HEK293 (cell line): Measurements from ENCODE around the gene BACH1.
A peak's percentile ranks its signal among the peaks of the same experiment; 100 is the strongest.

Experiments
- CTCF ChIA-PET: fragments of 350-600 bp; formaldehyde crosslinking; extraction: SDS; loops from one replicate; lab custom pipeline; 2021; ENCODE audit warnings: antibody characterized with exemption; lab: Yijun Ruan, JAX
- POLR2A ChIA-PET: fragments of 300-600 bp; formaldehyde crosslinking; extraction: SDS; loops from one replicate; lab custom pipeline; 2020; ENCODE audit warnings: antibody characterized with exemption, inconsistent platforms; lab: Yijun Ruan, JAX
- H3K27ac ChIP-seq: fragments of 200-500 bp; sonication (Bioruptor generic); 2 replicates; pipeline ENCODE4 v1.5.1; 2014; ENCODE audit warnings: low read depth, low read length, control low read depth, inconsistent platforms; ENCODE audit errors: extremely low read depth
- H3K36me3 ChIP-seq, 2 experiments: fragments of 200-500 bp in 1 of 2; sonication (Bioruptor generic) in 1 of 2; 1 replicate in 1 of 2; 2 replicates in 1 of 2; pipeline ENCODE4 v1.5.1; 2014 to 2017; ENCODE audit warnings: inconsistent platforms in 2 of 2, low read length in 2 of 2; ENCODE audit not compliant: control insufficient read depth in 2 of 2, insufficient read depth in 1 of 2
- H3K4me1 ChIP-seq: fragments of 200-500 bp; sonication (Bioruptor generic); 2 replicates; pipeline ENCODE4 v1.5.1; 2014; ENCODE audit warnings: mild to moderate bottlenecking, low read length, inconsistent platforms; ENCODE audit not compliant: control insufficient read depth, insufficient read depth
- H3K4me3 ChIP-seq: 2 replicates; pipeline ENCODE4 v1.5.1; 2011; ENCODE audit warnings: low read depth, mild to moderate bottlenecking, control low read depth, low read length, moderate library complexity
- H3K9me3 ChIP-seq: fragments of 200-500 bp; sonication (Bioruptor generic); 2 replicates; pipeline ENCODE4 v1.5.1; 2014; ENCODE audit warnings: low read depth, low read length, inconsistent platforms; ENCODE audit not compliant: control insufficient read depth, insufficient read depth
- ATF2 ChIP-seq: fragments of 450-650 bp; formaldehyde crosslinking; IDR thresholded peaks from 2 replicates; pipeline ENCODE4 v1.5.1; 2016; ENCODE audit warnings: missing biosample characterization, missing genetic modification characterization, low read depth
- HOXD13 ChIP-seq: sonication (generic); formaldehyde crosslinking; IDR thresholded peaks from 2 replicates; pipeline ENCODE4 v1.8.0; 2022; ENCODE audit warnings: missing genetic modification reagents, borderline replicate concordance
- PATZ1 ChIP-seq: fragments of 450-650 bp; formaldehyde crosslinking; IDR thresholded peaks from 2 replicates; pipeline ENCODE4 v1.5.1; 2016; ENCODE audit warnings: missing biosample characterization, missing genetic modification characterization
- YY1 ChIP-seq: fragments of 450-650 bp; formaldehyde crosslinking; IDR thresholded peaks from 2 replicates; pipeline ENCODE4 v1.5.1; 2018; ENCODE audit warnings: missing biosample characterization, missing genetic modification characterization
- ZBTB17 ChIP-seq: fragments of 450-650 bp; formaldehyde crosslinking; IDR thresholded peaks from 2 replicates; pipeline ENCODE4 v1.5.1; 2016; ENCODE audit warnings: missing biosample characterization, missing genetic modification characterization
- ZNF114 ChIP-seq: fragments of 450-650 bp; formaldehyde crosslinking; IDR thresholded peaks from 2 replicates; pipeline ENCODE4 v1.5.0; 2017; ENCODE audit warnings: missing biosample characterization, missing genetic modification characterization
- ZNF148 ChIP-seq: fragments of 450-650 bp; formaldehyde crosslinking; IDR thresholded peaks from 2 replicates; pipeline ENCODE4 v1.5.0; 2017; ENCODE audit warnings: missing biosample characterization, missing genetic modification characterization, borderline replicate concordance
- ZNF18 ChIP-seq: fragments of 450-650 bp; formaldehyde crosslinking; IDR thresholded peaks from 2 replicates; pipeline ENCODE4 v1.5.1; 2016; ENCODE audit warnings: missing biosample characterization, missing genetic modification characterization
- ZNF292 ChIP-seq: fragments of 450-650 bp; formaldehyde crosslinking; IDR thresholded peaks from 2 replicates; pipeline ENCODE4 v1.5.1; 2016; ENCODE audit warnings: low read depth, missing biosample characterization, missing genetic modification characterization, borderline replicate concordance
- ZNF302 ChIP-seq: fragments of 450-650 bp; formaldehyde crosslinking; IDR thresholded peaks from 2 replicates; pipeline ENCODE4 v1.5.1; 2016; ENCODE audit warnings: missing biosample characterization, missing genetic modification characterization, low read depth
- ZNF37A ChIP-seq: fragments of 450-650 bp; IDR thresholded peaks from 2 replicates; pipeline ENCODE4 v1.5.1; 2018; ENCODE audit warnings: missing biosample characterization, missing genetic modification characterization
- ZNF398 ChIP-seq: fragments of 450-650 bp; formaldehyde crosslinking; IDR thresholded peaks from 2 replicates; pipeline ENCODE4 v1.5.1; 2017; ENCODE audit warnings: missing biosample characterization, missing genetic modification characterization
- ZNF610 ChIP-seq: fragments of 450-650 bp; formaldehyde crosslinking; IDR thresholded peaks from 2 replicates; pipeline ENCODE4 v1.5.1; 2016; ENCODE audit warnings: missing biosample characterization, missing genetic modification characterization, borderline replicate concordance
- ZNF624 ChIP-seq: fragments of 450-650 bp; formaldehyde crosslinking; IDR thresholded peaks from 2 replicates; pipeline ENCODE4 v1.5.1; 2017; ENCODE audit warnings: missing biosample characterization, missing genetic modification characterization
- ZNF664 ChIP-seq: fragments of 450-650 bp; formaldehyde crosslinking; IDR thresholded peaks from 2 replicates; pipeline ENCODE4 v1.5.1; 2016; ENCODE audit warnings: missing biosample characterization, missing genetic modification characterization
- ZNF701 ChIP-seq: fragments of 450-650 bp; formaldehyde crosslinking; IDR thresholded peaks from 2 replicates; pipeline ENCODE4 v1.5.1; 2016; ENCODE audit warnings: missing biosample characterization, missing genetic modification characterization
- ZNF830 ChIP-seq: fragments of 450-650 bp; IDR thresholded peaks from 2 replicates; pipeline ENCODE4 v1.5.0; 2018; ENCODE audit warnings: missing biosample characterization, missing genetic modification characterization, low read depth, mild to moderate bottlenecking, moderate library complexity
- TF ChIP-seq, protein P1 (sequence below): fragments of 450-650 bp; formaldehyde crosslinking; IDR thresholded peaks from 2 replicates; pipeline ENCODE4 v1.5.1; 2016; ENCODE audit warnings: missing biosample characterization, missing genetic modification characterization

Gene BACH1

GRCh38 chr21:29386803-29387202, 88.1 kb downstream of the BACH1 start:
- Histone ChIP-seq H3K27ac (no peak overlapping the region), H3K36me3 (no peaks in the 10 kb centered on the region), H3K4me3 (no peak overlapping the region), H3K9me3 (no peaks in the 10 kb centered on the region), H3K4me1 (no peaks in the 10 kb centered on the region)
- TF ChIP-seq, protein P1, sequence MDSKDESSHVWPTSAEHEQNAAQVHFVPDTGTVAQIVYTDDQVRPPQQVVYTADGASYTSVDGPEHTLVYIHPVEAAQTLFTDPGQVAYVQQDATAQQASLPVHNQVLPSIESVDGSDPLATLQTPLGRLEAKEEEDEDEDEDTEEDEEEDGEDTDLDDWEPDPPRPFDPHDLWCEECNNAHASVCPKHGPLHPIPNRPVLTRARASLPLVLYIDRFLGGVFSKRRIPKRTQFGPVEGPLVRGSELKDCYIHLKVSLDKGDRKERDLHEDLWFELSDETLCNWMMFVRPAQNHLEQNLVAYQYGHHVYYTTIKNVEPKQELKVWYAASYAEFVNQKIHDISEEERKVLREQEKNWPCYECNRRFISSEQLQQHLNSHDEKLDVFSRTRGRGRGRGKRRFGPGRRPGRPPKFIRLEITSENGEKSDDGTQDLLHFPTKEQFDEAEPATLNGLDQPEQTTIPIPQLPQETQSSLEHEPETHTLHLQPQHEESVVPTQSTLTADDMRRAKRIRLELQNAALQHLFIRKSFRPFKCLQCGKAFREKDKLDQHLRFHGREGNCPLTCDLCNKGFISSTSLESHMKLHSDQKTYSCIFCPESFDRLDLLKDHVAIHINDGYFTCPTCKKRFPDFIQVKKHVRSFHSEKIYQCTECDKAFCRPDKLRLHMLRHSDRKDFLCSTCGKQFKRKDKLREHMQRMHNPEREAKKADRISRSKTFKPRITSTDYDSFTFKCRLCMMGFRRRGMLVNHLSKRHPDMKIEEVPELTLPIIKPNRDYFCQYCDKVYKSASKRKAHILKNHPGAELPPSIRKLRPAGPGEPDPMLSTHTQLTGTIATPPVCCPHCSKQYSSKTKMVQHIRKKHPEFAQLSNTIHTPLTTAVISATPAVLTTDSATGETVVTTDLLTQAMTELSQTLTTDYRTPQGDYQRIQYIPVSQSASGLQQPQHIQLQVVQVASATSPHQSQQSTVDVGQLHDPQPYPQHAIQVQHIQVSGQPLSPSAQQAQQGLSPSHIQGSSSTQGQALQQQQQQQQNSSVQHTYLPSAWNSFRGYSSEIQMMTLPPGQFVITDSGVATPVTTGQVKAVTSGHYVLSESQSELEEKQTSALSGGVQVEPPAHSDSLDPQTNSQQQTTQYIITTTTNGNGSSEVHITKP (tag by site-specific recombination), result peak; percentile 79
- TF ChIP-seq ZNF664 (tag by site-specific recombination) (no peak), ZNF37A (tag by site-specific recombination) (no peak), ZNF701 (tag by site-specific recombination) (no peak), YY1 (no peak), ZNF302 (tag by site-specific recombination) (no peak), ZNF292 (no peak)
- ChIA-PET POLR2A (no interaction called here), CTCF (interaction anchor here (0.9 kb wide), 1 partner anchor 297 kb away, joined by 4 read pairs; no protein-coding TSS in a partner anchor)

DNA sequence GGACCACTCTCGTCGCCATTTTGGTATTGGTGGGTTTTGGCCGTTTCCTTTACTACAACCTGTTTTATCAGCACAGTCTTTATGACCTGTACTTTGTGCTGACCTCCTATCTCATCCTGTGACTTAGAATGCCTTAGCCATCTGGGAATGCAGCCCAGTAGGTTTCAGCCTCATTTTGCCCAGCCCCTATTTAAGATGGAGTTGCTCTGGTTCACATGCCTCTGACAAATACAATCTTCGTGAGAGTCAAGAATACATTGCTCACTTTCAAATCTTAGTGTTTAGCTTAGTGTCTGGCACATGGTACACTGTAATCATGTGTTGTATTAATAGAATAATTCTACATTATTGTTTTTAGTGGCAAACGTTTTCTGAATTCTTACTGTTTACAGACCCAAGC, 88.9 kb downstream of the BACH1 start:
- POLR2A ChIA-PET, result no interaction called here
- no peaks in the 10 kb centered on the region for H3K4me1 ChIP-seq
- H3K4me3 ChIP-seq, result no peak overlapping the region
- TF ChIP-seq ATF2 (tag by site-specific recombination) (no peak), HOXD13 (CRISPR knock-in tag) (no peak), ZNF18 (tag by site-specific recombination) (no peak), ZNF148 (tag by site-specific recombination) (no peak), YY1 (no peak), ZNF398 (tag by site-specific recombination) (no peak), ZNF624 (tag by site-specific recombination) (no peak), ZNF610 (tag by site-specific recombination) (no peak), ZNF114 (tag by site-specific recombination) (no peak), PATZ1 (tag by site-specific recombination) (no peak), ZBTB17 (tag by site-specific recombination) (no peak), ZNF830 (tag by site-specific recombination) (no peak)
- CTCF ChIA-PET, result no interaction called here
- no peaks in the 10 kb centered on the region for H3K36me3 ChIP-seq
- no peak overlapping the region for H3K27ac ChIP-seq
- no peaks in the 10 kb centered on the region for H3K9me3 ChIP-seq
